GM18907 (cell line): ENCODE results near the gene ZNF366.

Experiments used
- ATAC-seq: cut with Tn5 transposase; IDR thresholded peaks from one replicate; pipeline ENCODE4 v1.9.1; 2021; ENCODE audit warnings: mild to moderate bottlenecking, moderate library complexity; ENCODE audit not compliant: unreplicated experiment

Gene ZNF366

DNA sequence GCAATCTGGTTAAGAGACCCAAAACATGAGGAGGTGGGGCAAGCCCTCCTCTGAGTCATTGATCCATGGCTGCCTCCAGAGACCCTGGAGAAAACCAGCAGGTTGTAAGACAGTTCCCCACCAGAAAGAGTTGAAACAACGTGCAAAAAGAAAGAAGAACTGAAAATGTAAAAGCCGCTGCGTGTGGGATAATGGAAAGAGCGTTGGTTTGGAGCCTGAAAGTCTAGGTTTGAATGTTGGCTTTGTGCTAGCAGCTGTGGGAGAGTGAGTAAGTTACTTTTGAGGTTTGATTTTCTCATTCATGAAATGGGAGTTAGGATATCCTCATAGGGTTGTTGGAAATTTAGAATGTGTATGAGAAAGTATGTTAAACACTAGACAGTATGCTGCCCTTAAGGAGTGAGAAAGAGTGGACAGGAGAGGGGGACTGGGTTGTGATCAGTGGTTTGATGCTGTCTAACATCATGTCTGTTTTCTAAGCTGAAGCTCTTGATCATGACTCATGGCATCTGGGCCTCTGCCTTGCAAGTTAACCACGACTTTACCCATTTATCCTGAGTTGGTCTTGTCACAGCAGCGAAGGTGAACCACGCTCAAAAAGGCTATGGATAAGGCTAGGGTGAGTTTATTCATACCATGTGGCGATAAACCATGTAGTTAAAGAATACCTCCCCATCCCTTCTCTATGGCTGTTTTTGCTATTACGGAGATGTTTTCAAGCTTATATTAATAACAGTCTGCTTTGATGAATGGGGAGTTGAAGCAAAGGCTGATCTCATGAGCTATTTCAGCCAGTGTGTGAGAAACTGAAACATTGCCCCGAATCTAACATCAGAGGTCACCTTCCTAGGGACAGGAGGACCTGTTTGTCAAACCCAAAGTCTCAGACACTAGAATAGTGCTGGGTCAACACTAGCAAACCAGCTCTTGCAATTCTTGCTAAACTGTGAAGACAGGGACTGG lies 41.3 kb downstream of the ZNF366 start:
- peak; percentile 81 for ATAC-seq

DNA sequence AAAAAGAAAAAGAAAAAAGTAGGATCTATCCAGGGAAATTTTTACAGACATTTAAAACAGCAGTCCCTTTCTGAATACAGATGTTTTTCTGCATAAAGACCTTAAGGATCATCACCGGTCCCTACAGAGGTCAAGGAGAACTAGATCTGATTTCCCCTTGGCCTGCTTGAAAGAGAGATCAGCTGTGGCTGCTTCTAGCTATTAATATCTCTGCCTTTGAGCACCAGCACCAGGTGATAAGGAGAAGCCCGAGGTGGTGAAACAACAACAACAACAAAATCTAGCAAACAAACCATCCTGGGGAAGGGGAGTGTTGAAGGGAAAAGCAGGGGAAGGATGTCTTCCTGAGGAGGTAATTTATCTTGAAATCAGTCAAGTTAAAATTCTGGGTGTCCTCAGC lies 42.1 kb downstream of the ZNF366 start:
- peak; percentile 37 for ATAC-seq

GRCh38 chr5:72464071-72464470 lies 43.1 kb downstream of the ZNF366 start:
- no peak for ATAC-seq

GRCh38 chr5:72463449-72464052 lies 43.7 kb downstream of the ZNF366 start:
- no peak for ATAC-seq

DNA sequence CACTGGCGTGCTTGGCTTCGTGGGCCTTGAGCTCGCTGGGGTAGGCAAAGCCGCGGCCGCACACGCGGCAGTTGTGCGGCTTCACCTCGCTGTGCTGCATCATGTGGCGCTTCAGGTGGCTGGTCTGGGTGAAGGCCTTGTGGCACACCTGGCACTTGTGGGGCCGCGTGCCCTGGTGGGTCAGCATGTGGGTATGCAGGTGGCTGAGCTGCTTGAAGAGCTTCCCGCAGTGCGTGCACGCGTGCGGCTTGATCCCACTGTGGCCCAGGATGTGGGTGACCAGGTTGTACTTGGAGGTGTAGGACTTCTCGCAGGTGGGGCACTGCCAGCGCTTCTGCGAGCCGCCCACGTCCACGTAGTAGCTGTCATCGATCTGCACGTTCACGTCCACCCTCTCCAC lies 46.8 kb downstream of the ZNF366 start:
- ATAC-seq = no peak

- ATAC-seq = no peak
Measured at GRCh38 chr5:72459913-72460312, 47.3 kb downstream of the ZNF366 start.

- ATAC-seq = no peak
Measured at GRCh38 chr5:72459089-72459661, 48.0 kb downstream of the ZNF366 start.

GRCh38 chr5:72458407-72458806 lies 48.8 kb downstream of the ZNF366 start:
- ATAC-seq = no peak

- ATAC-seq = no peak
Measured at GRCh38 chr5:72457491-72457890, 49.7 kb downstream of the ZNF366 start.

GRCh38 chr5:72456391-72457074 lies 50.7 kb downstream of the ZNF366 start:
- ATAC-seq = no peak

GRCh38 chr5:72455476-72455875 lies 51.7 kb downstream of the ZNF366 start:
- no peak for ATAC-seq

DNA sequence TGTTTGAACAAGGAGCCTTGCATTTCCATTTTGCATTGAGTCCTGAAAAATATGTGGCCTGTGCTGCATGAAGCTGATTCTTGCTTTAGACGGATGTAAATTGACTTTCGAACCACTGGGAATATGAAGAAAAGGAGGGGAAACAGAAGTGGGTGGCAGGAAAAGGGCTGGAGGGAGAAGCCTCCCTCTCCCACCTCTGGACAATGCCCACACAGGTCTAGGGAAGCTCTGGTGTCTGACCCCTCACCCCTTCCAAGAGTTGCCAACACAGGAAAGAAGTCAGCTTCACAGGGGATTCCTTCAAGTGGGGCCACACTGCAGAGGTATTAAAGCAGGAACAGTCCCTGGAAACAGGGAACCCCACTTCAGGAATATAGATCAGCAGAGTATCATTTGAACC lies 52.2 kb downstream of the ZNF366 start:
- no peak for ATAC-seq

DNA sequence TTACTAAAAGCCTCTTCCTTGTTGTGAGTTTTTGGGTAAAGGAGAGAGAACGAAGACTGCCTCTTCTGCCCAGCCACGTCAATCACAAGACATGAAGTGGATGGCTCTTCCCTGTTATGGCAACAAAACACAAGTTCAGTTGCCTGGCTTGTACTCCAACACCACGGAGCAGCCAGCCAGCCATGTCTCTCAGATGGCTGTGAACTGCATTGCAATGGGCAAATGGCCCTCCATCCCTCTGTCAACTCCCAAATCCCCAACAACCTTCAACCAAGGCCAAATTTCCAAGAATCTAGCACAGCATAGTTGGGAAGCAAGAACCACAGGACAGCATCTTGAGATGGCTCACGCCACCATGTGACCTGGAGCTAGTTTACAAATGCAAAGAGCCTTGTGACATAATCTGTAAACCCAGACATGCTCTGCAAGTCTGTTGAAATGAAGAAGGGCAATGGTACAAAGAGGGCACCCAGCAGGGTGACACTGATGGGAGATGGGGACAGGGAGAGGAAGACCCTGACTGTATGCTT lies 53.9 kb downstream of the ZNF366 start:
- ATAC-seq = no peak

DNA sequence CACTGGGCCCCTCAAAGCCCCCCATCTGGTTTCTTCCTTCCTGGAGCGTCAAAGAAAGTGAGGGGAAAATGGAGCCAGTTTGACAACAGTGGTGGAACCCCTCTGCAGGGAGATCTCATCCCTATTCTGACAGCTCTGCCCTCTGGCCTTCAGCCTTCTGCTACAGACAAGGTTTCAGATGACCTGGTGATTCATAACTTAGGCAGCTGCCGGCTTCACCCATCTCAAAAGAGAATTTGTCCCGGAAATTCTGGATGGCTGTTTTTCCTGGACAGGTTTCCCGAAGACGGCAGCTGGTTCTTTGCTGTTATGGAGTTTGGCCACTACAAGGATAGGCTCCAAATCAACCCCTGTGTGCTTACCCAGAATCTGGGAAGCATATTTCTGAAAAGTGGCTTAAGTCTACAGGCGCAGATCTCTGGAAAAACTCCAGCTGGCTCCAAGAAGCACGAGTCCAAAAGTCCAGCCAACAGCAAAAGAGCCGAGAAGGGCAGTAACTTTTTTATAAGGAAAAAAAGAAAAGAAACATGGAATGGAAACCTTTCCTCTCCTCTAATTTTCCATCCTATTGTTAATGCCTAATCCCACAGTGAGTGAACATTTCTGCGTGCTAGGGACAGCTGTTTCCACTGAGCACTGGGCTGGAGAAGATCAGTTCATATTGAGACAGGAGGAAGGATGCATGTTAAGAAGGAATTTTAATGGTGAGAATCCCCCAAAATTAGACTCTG lies 54.5 kb downstream of the ZNF366 start:
- no peak for ATAC-seq

GRCh38 chr5:72451741-72452505 lies 55.3 kb downstream of the ZNF366 start:
- peak; percentile 88 for ATAC-seq

- ATAC-seq = no peak
Measured at GRCh38 chr5:72448368-72448767, 58.8 kb downstream of the ZNF366 start.

GRCh38 chr5:72447751-72448150 lies 59.5 kb downstream of the ZNF366 start:
- ATAC-seq = no peak

- no peak for ATAC-seq
Measured at GRCh38 chr5:72445969-72446368, 61.2 kb downstream of the ZNF366 start.

GRCh38 chr5:72443883-72444282 lies 63.3 kb downstream of the ZNF366 start:
- ATAC-seq = no peak
